OCI-LY7 (cell line): Measurements from ENCODE around the gene RETREG1. TPM values are rescaled to one million over a fixed set of nuclear protein-coding genes. Genes with fewer than 3 reads are reported as not detected.

Source experiments
- Bru-seq: library from RNA; stranded (reverse); fragments of 400-500 nt; gene quantifications from one replicate; lab custom pipeline; 2021; lab: Mats Ljungman, UMichigan
- BruChase-seq, 2 experiments: library from RNA; stranded (reverse); fragments of 400-500 nt; gene quantifications; one replicate each; lab custom pipeline; 2021; lab: Mats Ljungman, UMichigan
- BruUV-seq: library from RNA; stranded (reverse); fragments of 400-500 nt; replicated peaks from 2 replicates; lab custom pipeline; 2021; lab: Mats Ljungman, UMichigan
- CTCF ChIA-PET: fragments of 300-600 bp; sonication (Branson Sonifier 250); formaldehyde crosslinking; loops from one replicate; lab custom pipeline; 2022; ENCODE audit warnings: antibody characterized with exemption; ENCODE audit not compliant: unreplicated experiment; lab: Charles Lee
- POLR2A ChIA-PET: fragments of 300-600 bp; sonication (Branson Sonifier 250); formaldehyde crosslinking; loops from one replicate; lab custom pipeline; 2022; ENCODE audit warnings: antibody characterized with exemption; lab: Charles Lee
- DNase-seq: peaks from one replicate; pipeline ENCODE4 v3.0.0-alpha.2; 2015; ENCODE audit warnings: low spot score
- H2AFZ ChIP-seq: fragments of 200-600 bp; sonication (generic), shearing (Covaris generic); 2 replicates; pipeline ENCODE4 v1.6.1; 2014; ENCODE audit warnings: mild to moderate bottlenecking, antibody characterized with exemption, low read length, moderate library complexity
- H3K27ac ChIP-seq: fragments of 200-600 bp; sonication (generic); 2 replicates; pipeline ENCODE4 v1.5.1; 2014; ENCODE audit warnings: mixed run types, low read depth, mild to moderate bottlenecking, moderate library complexity, low read length, inconsistent platforms; ENCODE audit not compliant: poor library complexity, severe bottlenecking
- H3K36me3 ChIP-seq: fragments of 200-600 bp; sonication (generic); 2 replicates; pipeline ENCODE4 v1.6.1; 2014; ENCODE audit warnings: mild to moderate bottlenecking, antibody characterized with exemption, low read length, moderate library complexity, mixed read lengths; ENCODE audit not compliant: insufficient read depth
- H3K4me1 ChIP-seq: fragments of 200-600 bp; sonication (generic); 2 replicates; pipeline ENCODE4 v1.5.1; 2014; ENCODE audit warnings: mild to moderate bottlenecking, low read length; ENCODE audit not compliant: insufficient read depth, poor library complexity, severe bottlenecking
- H3K4me2 ChIP-seq: fragments of 200-600 bp; sonication (generic); 2 replicates; pipeline ENCODE4 v1.6.1; 2014; ENCODE audit warnings: mild to moderate bottlenecking, low read length
- H3K4me3 ChIP-seq: fragments of 200-600 bp; sonication (generic); 2 replicates; pipeline ENCODE4 v1.5.1; 2014; ENCODE audit warnings: mild to moderate bottlenecking, low read depth, low read length; ENCODE audit not compliant: poor library complexity, severe bottlenecking
- H3K79me2 ChIP-seq: fragments of 200-600 bp; sonication (generic); 2 replicates; pipeline ENCODE4 v1.6.1; 2016; ENCODE audit warnings: low read depth, mild to moderate bottlenecking, low read length, moderate library complexity, mixed read lengths; ENCODE audit not compliant: insufficient read depth
- H3K9me2 ChIP-seq: fragments of 200-600 bp; sonication (generic); 2 replicates; pipeline ENCODE4 v1.6.1; 2016; ENCODE audit warnings: mild to moderate bottlenecking, low read length, mixed read lengths; ENCODE audit not compliant: insufficient read depth
- H3K9me3 ChIP-seq: fragments of 200-600 bp; sonication (generic); 2 replicates; pipeline ENCODE4 v1.6.1; 2014; ENCODE audit warnings: mild to moderate bottlenecking, mixed run types, low read length, mixed read lengths
- H4K20me1 ChIP-seq: fragments of 200-600 bp; sonication (generic); 2 replicates; pipeline ENCODE4 v1.6.1; 2014; ENCODE audit warnings: mild to moderate bottlenecking, antibody characterized with exemption, low read length, moderate library complexity, mixed read lengths; ENCODE audit not compliant: insufficient read depth
- EZH2phosphoT487 ChIP-seq: fragments of 200-600 bp; sonication (generic); IDR thresholded peaks from 2 replicates; pipeline ENCODE4 v1.6.1; 2018; ENCODE audit warnings: low read depth, borderline replicate concordance, mild to moderate bottlenecking, mixed run types, antibody characterized with exemption, low read length, moderate library complexity, mixed read lengths
- intact Hi-C: fragments of 100-400 bp; cut with micrococcal nuclease; formaldehyde crosslinking; loops from one replicate; pipeline ENCODE4 v1.10.0; 2022; ENCODE audit not compliant: unreplicated experiment
- long read RNA-seq: library from polyadenylated mRNA; stranded (forward); transcript quantifications from one replicate; pipeline ENCODE4 v2.0.0, GENCODE V29; 2022
- total RNA-seq, 2 experiments: library from RNA; depleted of rRNA in 1 of 2; stranded (reverse); fragments of >200 nt in 1 of 2; shearing (Covaris generic) in 1 of 2; gene quantifications; 2 replicates each; pipeline ENCODE4 v1.2.3, GENCODE V29; 2014 to 2022
- TF ChIP-seq, protein P1 (sequence below): fragments of 200-600 bp; sonication (generic); conservative IDR thresholded peaks from 2 replicates; pipeline ENCODE4 v1.5.1; 2014; ENCODE audit warnings: mild to moderate bottlenecking, antibody characterized with exemption, low read length, moderate library complexity, mixed read lengths

RETREG1 gene, protein sequence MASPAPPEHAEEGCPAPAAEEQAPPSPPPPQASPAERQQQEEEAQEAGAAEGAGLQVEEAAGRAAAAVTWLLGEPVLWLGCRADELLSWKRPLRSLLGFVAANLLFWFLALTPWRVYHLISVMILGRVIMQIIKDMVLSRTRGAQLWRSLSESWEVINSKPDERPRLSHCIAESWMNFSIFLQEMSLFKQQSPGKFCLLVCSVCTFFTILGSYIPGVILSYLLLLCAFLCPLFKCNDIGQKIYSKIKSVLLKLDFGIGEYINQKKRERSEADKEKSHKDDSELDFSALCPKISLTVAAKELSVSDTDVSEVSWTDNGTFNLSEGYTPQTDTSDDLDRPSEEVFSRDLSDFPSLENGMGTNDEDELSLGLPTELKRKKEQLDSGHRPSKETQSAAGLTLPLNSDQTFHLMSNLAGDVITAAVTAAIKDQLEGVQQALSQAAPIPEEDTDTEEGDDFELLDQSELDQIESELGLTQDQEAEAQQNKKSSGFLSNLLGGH
- 2.4 TPM in 1 of 2 replicates, not detected in the other for total RNA-seq (2014; rRNA removed; shearing (Covaris generic))
- 1.1 and 2.6 TPM in 2 replicates for total RNA-seq (2022)
- percentile 26 among the genes with signal in this experiment for Bru-seq, nascent RNA
- BruChase-seq, experiment 1, labeled RNA remaining after a 6-hour chase, result percentile 30 among the genes with signal in this experiment
- percentile 26 among the genes with signal in this experiment for BruChase-seq, experiment 2, labeled RNA remaining after a 2-hour chase
- long read RNA-seq, partial matches to known transcripts, result 0 of 3 reads
- long read RNA-seq, other reads (novel, unspliced or antisense), result 0 of 3 reads

DNA sequence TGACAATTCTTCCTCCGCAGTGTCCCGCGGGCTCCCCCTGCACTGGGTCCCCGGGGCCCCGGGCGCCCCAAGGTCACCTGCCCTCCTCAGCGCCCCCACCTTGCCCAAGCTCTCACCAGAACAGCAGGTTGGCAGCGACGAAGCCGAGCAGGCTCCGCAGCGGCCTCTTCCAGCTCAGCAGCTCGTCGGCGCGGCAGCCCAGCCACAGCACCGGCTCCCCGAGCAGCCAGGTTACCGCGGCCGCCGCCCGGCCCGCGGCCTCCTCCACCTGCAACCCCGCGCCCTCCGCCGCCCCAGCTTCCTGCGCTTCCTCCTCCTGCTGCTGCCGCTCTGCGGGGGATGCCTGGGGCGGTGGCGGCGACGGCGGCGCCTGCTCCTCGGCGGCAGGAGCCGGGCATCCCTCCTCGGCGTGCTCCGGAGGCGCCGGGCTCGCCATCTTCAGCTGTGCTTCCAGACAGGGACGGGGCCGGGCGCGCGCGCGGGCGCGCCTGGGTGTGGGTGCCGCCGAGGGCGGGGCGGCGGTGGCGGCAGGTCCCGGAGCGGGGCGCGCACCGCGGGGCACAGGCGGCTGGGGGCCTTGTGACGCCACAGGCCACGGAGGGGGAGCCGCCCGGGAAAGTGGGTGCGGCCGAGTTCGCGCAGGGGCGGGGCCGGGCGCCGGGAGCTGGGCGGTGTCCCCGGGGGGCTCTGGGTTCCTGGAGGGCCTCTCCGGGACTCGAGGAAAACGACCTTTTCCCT, at the start of gene RETREG1:
RETREG1 (minus strand) TSS at position 462 of the 738 bp plus-strand sequence; CDS start at position 436, 26 bp downstream.
- Histone ChIP-seq H3K9me3 (no peaks in the 10 kb centered on the region), H3K36me3 (no peaks in the 10 kb centered on the region), H4K20me1 (no peaks in the 10 kb centered on the region), H3K4me2 (peak within 1 kb of the TSS; percentile 56), H3K27ac (no peak within 1 kb of the TSS), H3K9me2 (no peaks in the 10 kb centered on the region), H3K4me1 (peaks cover 10% of the 10 kb centered on the region), H3K4me3 (peak within 1 kb of the TSS; percentile 62), H3K79me2 (no peaks in the 10 kb centered on the region), H2AFZ (peak within 1 kb of the TSS; percentile 44)
- peak; percentile 33 for DNase-seq
- BruUV-seq, result no TSS peak
- intact Hi-C loops, result no loop called here
- CTCF ChIA-PET, result no interaction called here
- POLR2A ChIA-PET, result no interaction called here
- TF ChIP-seq, protein P1, sequence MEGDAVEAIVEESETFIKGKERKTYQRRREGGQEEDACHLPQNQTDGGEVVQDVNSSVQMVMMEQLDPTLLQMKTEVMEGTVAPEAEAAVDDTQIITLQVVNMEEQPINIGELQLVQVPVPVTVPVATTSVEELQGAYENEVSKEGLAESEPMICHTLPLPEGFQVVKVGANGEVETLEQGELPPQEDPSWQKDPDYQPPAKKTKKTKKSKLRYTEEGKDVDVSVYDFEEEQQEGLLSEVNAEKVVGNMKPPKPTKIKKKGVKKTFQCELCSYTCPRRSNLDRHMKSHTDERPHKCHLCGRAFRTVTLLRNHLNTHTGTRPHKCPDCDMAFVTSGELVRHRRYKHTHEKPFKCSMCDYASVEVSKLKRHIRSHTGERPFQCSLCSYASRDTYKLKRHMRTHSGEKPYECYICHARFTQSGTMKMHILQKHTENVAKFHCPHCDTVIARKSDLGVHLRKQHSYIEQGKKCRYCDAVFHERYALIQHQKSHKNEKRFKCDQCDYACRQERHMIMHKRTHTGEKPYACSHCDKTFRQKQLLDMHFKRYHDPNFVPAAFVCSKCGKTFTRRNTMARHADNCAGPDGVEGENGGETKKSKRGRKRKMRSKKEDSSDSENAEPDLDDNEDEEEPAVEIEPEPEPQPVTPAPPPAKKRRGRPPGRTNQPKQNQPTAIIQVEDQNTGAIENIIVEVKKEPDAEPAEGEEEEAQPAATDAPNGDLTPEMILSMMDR, result no peak
- no peak for TF ChIP-seq EZH2phosphoT487

DNA sequence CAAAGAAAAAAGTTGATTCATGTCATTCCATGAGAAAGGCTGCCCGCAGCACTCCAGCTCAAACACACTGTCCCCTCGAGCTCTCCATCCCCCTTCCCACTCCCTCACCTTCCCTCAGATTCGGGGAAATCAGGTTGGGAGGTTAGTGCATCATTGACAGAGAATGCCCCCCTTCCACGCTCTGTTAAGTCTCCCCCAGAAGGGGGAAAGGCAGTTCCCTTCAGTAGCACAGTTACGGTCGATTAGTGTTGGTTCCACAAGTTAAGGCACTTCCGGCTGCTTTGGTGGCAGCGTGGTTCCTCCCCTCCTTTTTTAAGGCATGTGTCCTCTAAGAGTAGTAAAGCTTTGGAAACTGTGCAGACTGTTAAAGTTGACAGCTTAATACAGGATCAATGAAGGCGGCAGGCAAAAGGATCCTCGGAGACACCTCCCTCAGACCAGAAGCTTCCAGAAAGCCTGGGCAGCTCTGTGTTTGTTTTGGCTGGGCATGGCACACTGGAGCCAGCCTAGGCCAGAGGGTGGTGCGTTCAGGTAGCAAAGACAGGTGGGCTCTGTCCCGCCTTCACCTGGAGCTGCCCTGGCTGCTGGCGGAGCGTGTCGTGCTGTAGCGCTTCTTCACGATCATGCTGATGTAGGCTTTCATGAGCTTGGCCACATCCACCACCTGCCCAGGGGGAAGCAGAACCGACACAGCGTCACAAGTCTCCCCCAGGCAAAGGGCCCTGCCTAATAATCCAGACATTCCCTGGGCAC, 49.5 kb upstream of the RETREG1 start:
- Histone ChIP-seq H3K27ac (no peak overlapping the region), H3K4me2 (no peak overlapping the region), H4K20me1 (no peaks in the 10 kb centered on the region), H3K79me2 (no peaks in the 10 kb centered on the region), H3K9me2 (no peaks in the 10 kb centered on the region), H3K4me1 (no peaks in the 10 kb centered on the region), H3K9me3 (no peaks in the 10 kb centered on the region), H3K4me3 (no peak overlapping the region), H3K36me3 (no peaks in the 10 kb centered on the region), H2AFZ (no peak overlapping the region)
- ChIA-PET POLR2A (no interaction called here), CTCF (no interaction called here)
- TF ChIP-seq, protein P1, result no peak
- TF ChIP-seq EZH2phosphoT487, result no peak
- intact Hi-C loops, result no loop called here
- no TSS peak for BruUV-seq
- no peak for DNase-seq
